ENCODE data around the gene ERC1.
"Not testable (repeated sequence)": the region's sequence is repeated elsewhere in the genome, so short reads cannot be mapped to it uniquely, and the experiment has no call there.

DNA sequence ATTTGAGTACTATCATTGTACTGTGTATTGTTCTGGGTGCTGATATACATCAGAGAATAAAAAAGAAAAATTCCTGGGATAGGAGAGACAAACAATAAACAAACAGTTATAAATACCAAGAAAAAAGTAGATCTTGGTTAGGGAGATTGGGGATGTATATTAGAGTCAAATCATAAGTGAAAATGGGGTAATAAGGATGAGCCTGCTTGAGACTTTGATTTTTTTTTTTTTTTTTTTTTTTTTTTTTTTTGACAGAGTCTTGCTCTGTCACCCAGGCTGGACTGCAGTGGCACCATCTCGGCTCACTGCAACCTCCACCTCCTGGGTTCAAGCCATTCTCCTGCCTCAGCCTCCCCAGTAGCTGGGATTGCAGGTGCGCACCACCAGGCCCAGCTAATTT lies 108.6 kb downstream of the ERC1 start:
- TF ChIP-seq, protein P1, sequence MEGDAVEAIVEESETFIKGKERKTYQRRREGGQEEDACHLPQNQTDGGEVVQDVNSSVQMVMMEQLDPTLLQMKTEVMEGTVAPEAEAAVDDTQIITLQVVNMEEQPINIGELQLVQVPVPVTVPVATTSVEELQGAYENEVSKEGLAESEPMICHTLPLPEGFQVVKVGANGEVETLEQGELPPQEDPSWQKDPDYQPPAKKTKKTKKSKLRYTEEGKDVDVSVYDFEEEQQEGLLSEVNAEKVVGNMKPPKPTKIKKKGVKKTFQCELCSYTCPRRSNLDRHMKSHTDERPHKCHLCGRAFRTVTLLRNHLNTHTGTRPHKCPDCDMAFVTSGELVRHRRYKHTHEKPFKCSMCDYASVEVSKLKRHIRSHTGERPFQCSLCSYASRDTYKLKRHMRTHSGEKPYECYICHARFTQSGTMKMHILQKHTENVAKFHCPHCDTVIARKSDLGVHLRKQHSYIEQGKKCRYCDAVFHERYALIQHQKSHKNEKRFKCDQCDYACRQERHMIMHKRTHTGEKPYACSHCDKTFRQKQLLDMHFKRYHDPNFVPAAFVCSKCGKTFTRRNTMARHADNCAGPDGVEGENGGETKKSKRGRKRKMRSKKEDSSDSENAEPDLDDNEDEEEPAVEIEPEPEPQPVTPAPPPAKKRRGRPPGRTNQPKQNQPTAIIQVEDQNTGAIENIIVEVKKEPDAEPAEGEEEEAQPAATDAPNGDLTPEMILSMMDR (conservative IDR thresholded peaks at IDR 0.05; ENCODE audit: low read depth, low read length) = not testable (repeated sequence)
- not testable (repeated sequence) for TF ChIP-seq MXI1 (IDR thresholded peaks at IDR 0.05; ENCODE audit: borderline replicate concordance, low read depth, low read length); RCOR1 (IDR thresholded peaks at IDR 0.05; ENCODE audit: insufficient replicate concordance, low read length); RAD21 (IDR thresholded peaks at IDR 0.05; ENCODE audit: low read length); SMC3 (IDR thresholded peaks at IDR 0.05; ENCODE audit: low read depth, low read length); POLR2A (IDR thresholded peaks at IDR 0.05; ENCODE audit: low read depth, low read length); CEBPB (IDR thresholded peaks at IDR 0.05; ENCODE audit: low read depth, low read length); BHLHE40 (IDR thresholded peaks at IDR 0.05; ENCODE audit: low read depth, low read length); FOS (IDR thresholded peaks at IDR 0.05; ENCODE audit: low read depth, low read length); CHD1 (IDR thresholded peaks at IDR 0.05; ENCODE audit: low read depth, low read length); RFX5 (IDR thresholded peaks at IDR 0.05; ENCODE audit: low read depth, low read length)
- TF ChIP-seq, protein P2, sequence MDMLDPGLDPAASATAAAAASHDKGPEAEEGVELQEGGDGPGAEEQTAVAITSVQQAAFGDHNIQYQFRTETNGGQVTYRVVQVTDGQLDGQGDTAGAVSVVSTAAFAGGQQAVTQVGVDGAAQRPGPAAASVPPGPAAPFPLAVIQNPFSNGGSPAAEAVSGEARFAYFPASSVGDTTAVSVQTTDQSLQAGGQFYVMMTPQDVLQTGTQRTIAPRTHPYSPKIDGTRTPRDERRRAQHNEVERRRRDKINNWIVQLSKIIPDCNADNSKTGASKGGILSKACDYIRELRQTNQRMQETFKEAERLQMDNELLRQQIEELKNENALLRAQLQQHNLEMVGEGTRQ (IDR thresholded peaks at IDR 0.05; ENCODE audit: low read depth, low read length) = not testable (repeated sequence)
- TF ChIP-seq, protein P3, sequence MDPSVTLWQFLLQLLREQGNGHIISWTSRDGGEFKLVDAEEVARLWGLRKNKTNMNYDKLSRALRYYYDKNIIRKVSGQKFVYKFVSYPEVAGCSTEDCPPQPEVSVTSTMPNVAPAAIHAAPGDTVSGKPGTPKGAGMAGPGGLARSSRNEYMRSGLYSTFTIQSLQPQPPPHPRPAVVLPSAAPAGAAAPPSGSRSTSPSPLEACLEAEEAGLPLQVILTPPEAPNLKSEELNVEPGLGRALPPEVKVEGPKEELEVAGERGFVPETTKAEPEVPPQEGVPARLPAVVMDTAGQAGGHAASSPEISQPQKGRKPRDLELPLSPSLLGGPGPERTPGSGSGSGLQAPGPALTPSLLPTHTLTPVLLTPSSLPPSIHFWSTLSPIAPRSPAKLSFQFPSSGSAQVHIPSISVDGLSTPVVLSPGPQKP (IDR thresholded peaks at IDR 0.05; ENCODE audit: borderline replicate concordance, low read depth, low read length) = not testable (repeated sequence)
